A549 (cell line): Measurements from ENCODE around the gene CEND1. TPM values are rescaled to one million over a fixed set of nuclear protein-coding genes. Genes with fewer than 3 reads are reported as not detected.

ENCODE experiments used
- ATAC-seq, 2 experiments: fragments of 200-7000 bp in 1 of 2; fragments of >200 bp in 1 of 2; cut with Nextera tagmentation in 1 of 2; cut with Tn5 transposase in 1 of 2; 3 replicates each; pipeline versions ENCODE4 v1.8.0 to v1.9.1; 2018 to 2020; ENCODE audit warnings: mild to moderate bottlenecking in 1 of 2, moderate library complexity in 1 of 2
- CTCF ChIA-PET: fragments of 300-600 bp; sonication (Branson Sonifier 250); formaldehyde crosslinking; extraction: SDS; loops from one replicate; lab custom pipeline; 2021; ENCODE audit warnings: antibody characterized with exemption, inconsistent platforms; lab: Yijun Ruan, JAX
- POLR2A ChIA-PET: fragments of 350-600 bp; formaldehyde crosslinking; extraction: SDS; loops from one replicate; lab custom pipeline; 2021; ENCODE audit warnings: antibody characterized with exemption, inconsistent platforms; lab: Yijun Ruan, JAX
- DNase-seq, 2 experiments: peaks; one replicate each; pipeline versions ENCODE4 v3.0.0 to v3.0.0-alpha.2; 2011 to 2016; ENCODE audit warnings: low read depth in 1 of 2, low spot score in 1 of 2
- FAIRE-seq: peaks from 2 replicates; lab custom pipeline; 2011; peaks lifted over from hg19 to GRCh38; lab: Jason Lieb, UNC
- H3K27ac ChIP-seq, 2 experiments: fragments of >200 bp; sonication (Bioruptor Twin); formaldehyde crosslinking; 3 replicates each; pipeline ENCODE4 v1.5.1; 2016 to 2017
- H3K4me1 ChIP-seq: fragments of >200 bp; sonication (Bioruptor Twin); formaldehyde crosslinking; 3 replicates; pipeline ENCODE4 v1.6.1; 2016
- H3K4me2 ChIP-seq: fragments of >200 bp; sonication (Bioruptor Twin); formaldehyde crosslinking; 3 replicates; pipeline ENCODE4 v1.6.1; 2016
- H3K4me3 ChIP-seq: fragments of >200 bp; sonication (Bioruptor Twin); formaldehyde crosslinking; 3 replicates; pipeline ENCODE4 v1.5.1; 2016
- H3K9me3 ChIP-seq: fragments of >200 bp; sonication (Bioruptor Twin); formaldehyde crosslinking; 3 replicates; pipeline ENCODE4 v1.6.1; 2016
- BHLHE40 ChIP-seq: IDR thresholded peaks from 2 replicates; pipeline ENCODE4 v1.6.1; 2012; ENCODE audit warnings: low read depth, low read length, inconsistent platforms
- CBX8 ChIP-seq: fragments of 200-600 bp; sonication (generic); IDR thresholded peaks from 2 replicates; pipeline ENCODE4 v1.6.1; 2016
- CEBPB ChIP-seq, 2 experiments: fragments of >200 bp in 1 of 2; sonication (Bioruptor Twin) in 1 of 2; formaldehyde crosslinking in 1 of 2; IDR thresholded peaks; 2 replicates each; pipeline ENCODE4 v1.6.1; 2012 to 2016
- CHD2 ChIP-seq: fragments of 150-350 bp; IDR thresholded peaks from 2 replicates; pipeline ENCODE4 v1.6.1; 2014; ENCODE audit warnings: low read length; ENCODE audit not compliant: partially characterized antibody
- EHF ChIP-seq: fragments of 250-450 bp; sonication (Bioruptor Pico); IDR thresholded peaks from 2 replicates; pipeline ENCODE4 v1.5.0; 2020; ENCODE audit warnings: mild to moderate bottlenecking
- EHMT2 ChIP-seq: fragments of 200-600 bp; sonication (generic); IDR thresholded peaks from 2 replicates; pipeline ENCODE4 v1.6.1; 2016; ENCODE audit warnings: antibody characterized with exemption, low read depth, mild to moderate bottlenecking, moderate library complexity
- EP300 ChIP-seq, 2 experiments: fragments of >200 bp; sonication (Bioruptor Twin); formaldehyde crosslinking; IDR thresholded peaks; 2 replicates in 1 of 2; 3 replicates in 1 of 2; pipeline ENCODE4 v1.6.1; 2016 to 2017
- ESRRA ChIP-seq: fragments of 150-350 bp; IDR thresholded peaks from 2 replicates; pipeline ENCODE4 v1.6.1; 2014; ENCODE audit warnings: mild to moderate bottlenecking, low read length, borderline replicate concordance
- HDAC2 ChIP-seq: fragments of 200-600 bp; sonication (generic); IDR thresholded peaks from 2 replicates; pipeline ENCODE4 v1.6.1; 2016
- HOXB13 ChIP-seq: fragments of 250-450 bp; sonication (Bioruptor Pico); IDR thresholded peaks from 2 replicates; pipeline ENCODE4 v1.5.0; 2020; ENCODE audit warnings: low read depth, mild to moderate bottlenecking, moderate library complexity
- HOXB5 ChIP-seq: fragments of 250-450 bp; sonication (Bioruptor Pico); IDR thresholded peaks from 2 replicates; pipeline ENCODE4 v1.5.0; 2020; ENCODE audit warnings: mild to moderate bottlenecking, moderate library complexity
- JUN ChIP-seq, 2 experiments: fragments of >200 bp; sonication (Bioruptor Twin); formaldehyde crosslinking; IDR thresholded peaks; 2 replicates in 1 of 2; 3 replicates in 1 of 2; pipeline ENCODE4 v1.6.1; 2016 to 2017
- KDM1A ChIP-seq: fragments of 200-600 bp; sonication (generic); IDR thresholded peaks from 2 replicates; pipeline ENCODE4 v1.6.1; 2016; ENCODE audit warnings: low read depth, mild to moderate bottlenecking
- KDM5A ChIP-seq: fragments of 200-600 bp; sonication (generic); IDR thresholded peaks from 2 replicates; pipeline ENCODE4 v1.6.1; 2016; ENCODE audit warnings: antibody characterized with exemption, mild to moderate bottlenecking
- MAFK ChIP-seq: fragments of 450-650 bp; IDR thresholded peaks from 2 replicates; pipeline ENCODE4 v1.6.1; 2014; ENCODE audit not compliant: partially characterized antibody
- MAZ ChIP-seq: fragments of 150-350 bp; IDR thresholded peaks from 2 replicates; pipeline ENCODE4 v1.6.1; 2014; ENCODE audit warnings: antibody characterized with exemption, low read depth, low read length, borderline replicate concordance
- MYC ChIP-seq: IDR thresholded peaks from 2 replicates; pipeline ENCODE4 v1.6.1; 2012; ENCODE audit warnings: mild to moderate bottlenecking, inconsistent platforms, low read length, improper control_type of control experiment, borderline replicate concordance
- NR3C1 ChIP-seq: fragments of >200 bp; sonication (Bioruptor Twin); formaldehyde crosslinking; IDR thresholded peaks from 3 replicates; pipeline ENCODE4 v1.6.1; 2017
- PHF8 ChIP-seq: fragments of 200-600 bp; sonication (generic); IDR thresholded peaks from 2 replicates; pipeline ENCODE4 v1.6.1; 2016; ENCODE audit warnings: low read depth, mild to moderate bottlenecking, antibody characterized with exemption, moderate library complexity, borderline replicate concordance
- POLR2A ChIP-seq: IDR thresholded peaks from 2 replicates; pipeline ENCODE4 v1.6.1; 2012; ENCODE audit warnings: mild to moderate bottlenecking, low read length
- POLR2AphosphoS2 ChIP-seq: conservative IDR thresholded peaks from 2 replicates; pipeline ENCODE4 v1.6.1; 2012; ENCODE audit warnings: low read length, improper control_type of control experiment, inconsistent platforms
- RARB ChIP-seq: fragments of 250-450 bp; sonication (Bioruptor Pico); IDR thresholded peaks from 2 replicates; pipeline ENCODE4 v1.8.0; 2021; ENCODE audit warnings: mild to moderate bottlenecking, moderate library complexity
- RCOR1 ChIP-seq: fragments of 150-350 bp; IDR thresholded peaks from 2 replicates; pipeline ENCODE4 v1.6.1; 2014; ENCODE audit warnings: antibody characterized with exemption, low read length, low read depth
- RFX5 ChIP-seq: fragments of 450-650 bp; IDR thresholded peaks from 2 replicates; pipeline ENCODE4 v1.7.1; 2014; ENCODE audit warnings: antibody characterized with exemption, mild to moderate bottlenecking, moderate library complexity
- SMC3 ChIP-seq: fragments of >200 bp; sonication (Bioruptor Twin); formaldehyde crosslinking; IDR thresholded peaks from 3 replicates; pipeline ENCODE4 v1.6.1; 2018; ENCODE audit warnings: inconsistent platforms
- SREBF2 ChIP-seq: fragments of 450-650 bp; IDR thresholded peaks from 2 replicates; pipeline ENCODE4 v1.6.1; 2014; ENCODE audit warnings: mild to moderate bottlenecking, moderate library complexity
- TP53 ChIP-seq: fragments of 250-450 bp; sonication (Bioruptor Pico); IDR thresholded peaks from 2 replicates; pipeline ENCODE4 v1.5.0; 2021; ENCODE audit warnings: mild to moderate bottlenecking, moderate library complexity
- ZC3H11A ChIP-seq: fragments of 450-650 bp; IDR thresholded peaks from 2 replicates; pipeline ENCODE4 v1.6.1; 2014; ENCODE audit warnings: antibody characterized with exemption, mild to moderate bottlenecking
- ZSCAN20 ChIP-seq: fragments of 250-450 bp; sonication (Bioruptor Pico); IDR thresholded peaks from 2 replicates; pipeline ENCODE4 v1.8.0; 2022; ENCODE audit warnings: mild to moderate bottlenecking, moderate library complexity
- WGBS: methylation state at CpG from one replicate; pipeline ENCODE4 v1.1.6; 2017; ENCODE audit errors: missing lambda C conversion rate; 5-methylcytosine and 5-hydroxymethylcytosine counted together
- polyA plus RNA-seq, 4 experiments: library from polyadenylated mRNA; depleted of rRNA in 3 of 4; stranded (reverse); fragments of >200 nt; fragmentation: RNase III in 1 of 4; extraction: RNeasy Plus Mini Kit Qiagen cat#74134 plus additional on column Dnase treatment in 1 of 4; gene quantifications; 2 replicates in 3 of 4; 3 replicates in 1 of 4; pipeline ENCODE4 v1.2.3, GENCODE V29; 2011 to 2017
- TF ChIP-seq, protein P1 (sequence below): fragments of >200 bp; sonication (Bioruptor Twin); formaldehyde crosslinking; IDR thresholded peaks from 3 replicates; pipeline ENCODE4 v1.6.1; 2016
- TF ChIP-seq, protein P2 (sequence below): IDR thresholded peaks from 2 replicates; pipeline ENCODE4 v1.6.1; 2012
- TF ChIP-seq, protein P3 (sequence below): fragments of 250-450 bp; sonication (Bioruptor Pico); IDR thresholded peaks from 2 replicates; pipeline ENCODE4 v1.5.0; 2020; ENCODE audit warnings: low read depth, mild to moderate bottlenecking, moderate library complexity
- TF ChIP-seq, protein P4 (sequence below): IDR thresholded peaks from 2 replicates; pipeline ENCODE4 v1.6.1; 2012; ENCODE audit warnings: low read depth, borderline replicate concordance
- TF ChIP-seq, protein P5 (sequence below): IDR thresholded peaks from 2 replicates; pipeline ENCODE4 v1.6.1; 2012
- TF ChIP-seq, protein P6 (sequence below): fragments of 150-350 bp; IDR thresholded peaks from 2 replicates; pipeline ENCODE4 v1.6.1; 2014; ENCODE audit warnings: low read depth, mild to moderate bottlenecking, low read length

Gene CEND1
- polyA plus RNA-seq, 2 of the 4 experiments (the other 2 are of a cell fraction): 1.0 TPM; not detected in 1

DNA sequence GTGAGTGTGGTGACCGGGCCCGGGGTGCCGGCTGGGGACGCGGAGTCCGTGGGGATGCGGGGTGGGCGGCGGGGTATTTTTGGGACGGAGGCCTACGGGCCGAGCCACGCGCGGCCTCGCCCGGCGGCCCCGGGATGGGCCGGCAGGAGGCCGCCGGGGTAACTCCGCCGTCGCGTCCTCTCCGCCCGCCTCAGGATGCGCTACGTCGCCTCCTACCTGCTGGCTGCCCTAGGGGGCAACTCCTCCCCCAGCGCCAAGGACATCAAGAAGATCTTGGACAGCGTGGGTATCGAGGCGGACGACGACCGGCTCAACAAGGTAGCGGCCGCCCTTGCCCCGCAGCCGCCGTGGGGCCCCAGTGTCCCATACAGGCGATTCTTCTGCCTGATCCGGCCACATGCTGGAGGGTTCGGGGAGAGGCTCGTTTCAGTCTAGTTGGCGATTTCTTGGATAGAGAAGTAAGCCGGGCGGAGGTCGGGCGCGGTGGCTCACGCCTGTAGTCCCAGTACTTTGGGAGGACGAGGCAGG is 20.2 kb upstream of the CEND1 start (continued):
- TF ChIP-seq RFX5 (no peak), NR3C1 (no peak), CEBPB (IDR thresholded peaks at IDR 0.05) (no peak), PHF8 (peak; percentile 88)
- TF ChIP-seq, protein P1, sequence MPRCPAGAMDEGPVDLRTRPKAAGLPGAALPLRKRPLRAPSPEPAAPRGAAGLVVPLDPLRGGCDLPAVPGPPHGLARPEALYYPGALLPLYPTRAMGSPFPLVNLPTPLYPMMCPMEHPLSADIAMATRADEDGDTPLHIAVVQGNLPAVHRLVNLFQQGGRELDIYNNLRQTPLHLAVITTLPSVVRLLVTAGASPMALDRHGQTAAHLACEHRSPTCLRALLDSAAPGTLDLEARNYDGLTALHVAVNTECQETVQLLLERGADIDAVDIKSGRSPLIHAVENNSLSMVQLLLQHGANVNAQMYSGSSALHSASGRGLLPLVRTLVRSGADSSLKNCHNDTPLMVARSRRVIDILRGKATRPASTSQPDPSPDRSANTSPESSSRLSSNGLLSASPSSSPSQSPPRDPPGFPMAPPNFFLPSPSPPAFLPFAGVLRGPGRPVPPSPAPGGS: 0 out of 3 replicates have a peak, but pooled peaks have one; percentile 78

DNA sequence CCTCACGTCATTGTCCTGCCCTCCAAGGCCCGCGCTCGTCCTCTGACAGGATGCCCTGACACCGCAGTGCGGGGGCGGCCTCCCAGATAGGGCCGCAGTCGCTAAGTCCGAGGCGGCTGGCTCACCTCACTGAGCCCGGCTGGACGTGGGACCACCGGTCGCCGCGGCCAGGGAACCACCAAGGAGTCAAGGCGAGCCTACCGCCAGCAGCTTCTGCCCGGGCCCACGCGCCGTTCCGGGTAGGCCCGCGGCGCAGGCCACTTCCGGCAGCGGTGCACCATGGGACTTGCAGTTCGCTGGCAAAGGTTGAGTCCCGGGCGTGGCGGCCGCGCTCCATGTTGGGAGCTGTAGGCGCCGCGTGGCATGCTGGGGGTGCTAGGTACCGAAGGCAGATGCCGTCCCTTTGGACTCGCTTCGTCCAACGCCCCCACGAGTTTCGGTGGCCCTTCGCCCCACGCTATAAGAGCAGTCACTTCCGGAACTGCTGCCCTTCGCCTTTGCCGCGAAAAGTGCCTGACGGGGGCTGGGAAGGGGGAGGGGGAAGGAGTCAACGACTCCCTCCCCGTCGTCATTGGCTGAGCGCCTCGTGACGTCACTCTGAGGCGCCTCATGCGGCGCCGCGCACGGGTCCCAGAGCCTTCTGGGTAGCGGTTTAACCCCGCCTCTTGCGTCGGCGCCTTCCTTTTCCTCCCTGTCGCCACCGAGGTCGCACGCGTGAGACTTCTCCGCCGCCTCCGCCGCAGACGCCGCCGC is 19.6 kb upstream of the CEND1 start, which contains the start of gene RPLP2:
RPLP2 (plus strand) TSS at position 681 of the 753 bp plus-strand sequence. CDS start 268 bp downstream, outside the sequence.
- CTCF ChIA-PET: interaction anchor here (0.9 to 2.0 kb wide), 2 partner anchors 10 to 62 kb away, joined by 3 to 10 read pairs; no protein-coding TSS in a partner anchor
- Histone ChIP-seq H3K27ac (peak within 1 kb of the TSS; percentile 95 to 97), H3K4me2 (peak within 1 kb of the TSS; percentile 87), H3K4me1 (peaks cover 40% of the 10 kb centered on the region), H3K9me3 (no peaks in the 10 kb centered on the region), H3K4me3 (peak within 1 kb of the TSS; percentile 94)
- 2% methylated on average over 29 of the region's 81 CpGs for WGBS
- DNase-seq (peak; percentile 93 to 99), ATAC-seq (peak; percentile 83 to 88), FAIRE-seq (peak; percentile 18)
- POLR2A ChIA-PET: interaction anchor here (1.0 to 2.0 kb wide), 8 partner anchors 10 to 234 kb away, joined by 3 to 35 read pairs (median 6); partner anchors contain the start of genes CD151, CEND1, CHID1 and PHRF1
- TF ChIP-seq RFX5 (peak; percentile 73), HDAC2 (no peak), RCOR1 (no peak), KDM5A (no peak), ZSCAN20 (CRISPR knock-in tag) (no peak), JUN (IDR thresholded peaks at IDR 0.05) (peak; percentile 58 to 96; a peak in 3 of 5 replicates), MAZ (peak; percentile 73; the same call in 1 of the 2 replicates), ESRRA (no peak), SREBF2 (no peak), EHF (CRISPR knock-in tag) (0 out of 2 replicates have a peak, but pooled peaks have one; percentile 64), MAFK (no peak), BHLHE40 (no peak), MYC (peak; percentile 99), POLR2AphosphoS2 (no peak), HOXB5 (0 out of 2 replicates have a peak, but pooled peaks have one; percentile 33), KDM1A (no peak), CHD2 (peak; percentile 73), POLR2A (peak; percentile 89), HOXB13 (CRISPR knock-in tag) (peak; percentile 81; the same call in 1 of the 2 replicates), RARB (CRISPR knock-in tag) (no peak), ZC3H11A (no peak), EHMT2 (no peak), EP300 (IDR thresholded peaks at IDR 0.05) (no peak), TP53 (CRISPR knock-in tag) (no peak), CBX8 (no peak), SMC3 (no peak), PHF8 (peak; percentile 92)
- TF ChIP-seq, protein P2, sequence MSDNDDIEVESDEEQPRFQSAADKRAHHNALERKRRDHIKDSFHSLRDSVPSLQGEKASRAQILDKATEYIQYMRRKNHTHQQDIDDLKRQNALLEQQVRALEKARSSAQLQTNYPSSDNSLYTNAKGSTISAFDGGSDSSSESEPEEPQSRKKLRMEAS: peak; percentile 95
- TF ChIP-seq, protein P3, sequence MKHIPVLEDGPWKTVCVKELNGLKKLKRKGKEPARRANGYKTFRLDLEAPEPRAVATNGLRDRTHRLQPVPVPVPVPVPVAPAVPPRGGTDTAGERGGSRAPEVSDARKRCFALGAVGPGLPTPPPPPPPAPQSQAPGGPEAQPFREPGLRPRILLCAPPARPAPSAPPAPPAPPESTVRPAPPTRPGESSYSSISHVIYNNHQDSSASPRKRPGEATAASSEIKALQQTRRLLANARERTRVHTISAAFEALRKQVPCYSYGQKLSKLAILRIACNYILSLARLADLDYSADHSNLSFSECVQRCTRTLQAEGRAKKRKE (CRISPR knock-in tag): 0 out of 2 replicates have a peak, but pooled peaks have one; percentile 59
- TF ChIP-seq, protein P4, sequence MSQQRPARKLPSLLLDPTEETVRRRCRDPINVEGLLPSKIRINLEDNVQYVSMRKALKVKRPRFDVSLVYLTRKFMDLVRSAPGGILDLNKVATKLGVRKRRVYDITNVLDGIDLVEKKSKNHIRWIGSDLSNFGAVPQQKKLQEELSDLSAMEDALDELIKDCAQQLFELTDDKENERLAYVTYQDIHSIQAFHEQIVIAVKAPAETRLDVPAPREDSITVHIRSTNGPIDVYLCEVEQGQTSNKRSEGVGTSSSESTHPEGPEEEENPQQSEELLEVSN: no peak
- TF ChIP-seq, protein P5, sequence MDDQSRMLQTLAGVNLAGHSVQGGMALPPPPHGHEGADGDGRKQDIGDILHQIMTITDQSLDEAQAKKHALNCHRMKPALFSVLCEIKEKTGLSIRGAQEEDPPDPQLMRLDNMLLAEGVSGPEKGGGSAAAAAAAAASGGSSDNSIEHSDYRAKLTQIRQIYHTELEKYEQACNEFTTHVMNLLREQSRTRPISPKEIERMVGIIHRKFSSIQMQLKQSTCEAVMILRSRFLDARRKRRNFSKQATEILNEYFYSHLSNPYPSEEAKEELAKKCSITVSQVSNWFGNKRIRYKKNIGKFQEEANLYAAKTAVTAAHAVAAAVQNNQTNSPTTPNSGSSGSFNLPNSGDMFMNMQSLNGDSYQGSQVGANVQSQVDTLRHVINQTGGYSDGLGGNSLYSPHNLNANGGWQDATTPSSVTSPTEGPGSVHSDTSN: 0 out of 2 replicates have a peak, but pooled peaks have one; percentile 24
- TF ChIP-seq, protein P6, sequence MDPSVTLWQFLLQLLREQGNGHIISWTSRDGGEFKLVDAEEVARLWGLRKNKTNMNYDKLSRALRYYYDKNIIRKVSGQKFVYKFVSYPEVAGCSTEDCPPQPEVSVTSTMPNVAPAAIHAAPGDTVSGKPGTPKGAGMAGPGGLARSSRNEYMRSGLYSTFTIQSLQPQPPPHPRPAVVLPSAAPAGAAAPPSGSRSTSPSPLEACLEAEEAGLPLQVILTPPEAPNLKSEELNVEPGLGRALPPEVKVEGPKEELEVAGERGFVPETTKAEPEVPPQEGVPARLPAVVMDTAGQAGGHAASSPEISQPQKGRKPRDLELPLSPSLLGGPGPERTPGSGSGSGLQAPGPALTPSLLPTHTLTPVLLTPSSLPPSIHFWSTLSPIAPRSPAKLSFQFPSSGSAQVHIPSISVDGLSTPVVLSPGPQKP: no peak; the same call in 1 of the 2 replicates
